H1 (cell line): Measurements from ENCODE around the gene ACACB. TPM values are rescaled to one million over a fixed set of nuclear protein-coding genes. Genes with fewer than 3 reads are reported as not detected.

Experiments
- CHD2 ChIP-seq: IDR thresholded peaks from 2 replicates; pipeline ENCODE4 v1.6.1; 2012; ENCODE audit warnings: low read length, improper control_type of control experiment
- HDAC6 ChIP-seq: IDR thresholded peaks from one replicate; pipeline ENCODE4 v1.7.1; 2012; ENCODE audit warnings: low read depth, mild to moderate bottlenecking, inconsistent platforms, low read length, moderate library complexity
- YY1 ChIP-seq: IDR thresholded peaks from 2 replicates; pipeline ENCODE4 v1.6.1; 2011; ENCODE audit warnings: low read depth, mild to moderate bottlenecking, low read length
- polyA plus RNA-seq, 7 experiments: library from polyadenylated mRNA; depleted of rRNA in 3 of 7; stranded (reverse) in 5 of 7; unstranded in 2 of 7; fragments of >200 nt in 5 of 7; fragments of 200-250 nt in 2 of 7; gene quantifications; 1 replicate in 5 of 7; 2 replicates in 1 of 7; 4 replicates in 1 of 7; pipeline versions ENCODE4 v1.2.1 to v1.2.3, GENCODE V29; 2011 to 2013; ENCODE audit warnings: missing spikeins in 2 of 7, mixed read lengths in 2 of 7
- total RNA-seq: library from RNA; stranded (reverse); fragmentation: NEBNext Ultra II Directional; extraction: Animal tissue kit (Norgen Biotek cat#: 25700); gene quantifications from 2 replicates; pipeline ENCODE4 v1.2.1, GENCODE V29; 2021
- TF ChIP-seq, protein P1 (sequence below): IDR thresholded peaks from 2 replicates; pipeline ENCODE4 v1.6.1; 2012; ENCODE audit warnings: inconsistent platforms

The ACACB gene
- total and polyA plus RNA-seq, 2 of the 8 experiments (the other 6 are each of a cell fraction or from before 2014, with no cell fraction given): 5.8 to 15.3 TPM

DNA sequence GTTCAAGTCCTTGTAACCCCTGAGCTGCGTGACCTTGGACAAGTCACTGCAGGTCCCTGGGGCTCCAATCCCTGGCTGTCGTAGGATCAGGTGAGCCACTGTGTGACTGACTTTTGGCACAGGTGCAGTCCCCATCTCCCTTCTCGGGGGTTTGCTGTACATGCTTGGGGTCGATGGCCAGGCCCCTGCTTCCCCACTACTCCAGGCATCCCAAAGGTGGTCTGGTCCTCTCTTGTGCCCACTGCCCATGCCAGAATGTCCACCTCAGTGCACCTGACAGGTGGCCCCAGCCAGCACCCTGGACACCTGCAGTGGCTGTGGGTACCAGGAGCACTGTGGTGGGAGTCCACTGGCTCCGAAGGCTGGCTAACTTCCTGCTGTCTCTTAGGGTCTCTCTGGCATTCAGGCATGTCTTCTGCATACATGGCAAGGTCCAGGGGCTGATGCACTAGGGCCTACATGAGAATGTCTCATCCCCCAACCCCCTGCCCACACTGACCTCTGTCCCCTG, 178.0 kb downstream of the ACACB start (continued):
- TF ChIP-seq CHD2 (no peak), HDAC6 (no peak), YY1 (no peak)
- TF ChIP-seq, protein P1, sequence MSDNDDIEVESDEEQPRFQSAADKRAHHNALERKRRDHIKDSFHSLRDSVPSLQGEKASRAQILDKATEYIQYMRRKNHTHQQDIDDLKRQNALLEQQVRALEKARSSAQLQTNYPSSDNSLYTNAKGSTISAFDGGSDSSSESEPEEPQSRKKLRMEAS: no peak
